Forelimb muscle (tissue), 1 donor: ENCODE data around the gene TPH2. TPM values are rescaled to one million over a fixed set of nuclear protein-coding genes. Genes with fewer than 3 reads are reported as not detected.

ENCODE experiments used
- polyA plus RNA-seq: library from polyadenylated mRNA; unstranded; fragments of 120-200 nt; gene quantifications from one replicate; pipeline ENCODE4 v1.2.1, GENCODE V29; 2013; ENCODE audit not compliant: insufficient read length

Gene TPH2
- polyA plus RNA-seq, 1 donor = not detected

Other genes starting within 250 kb of the TPH2 start
- 44.2 TPM for gene RAB21, start 184.0 kb upstream of the TPH2 start, polyA plus RNA-seq
- gene TBC1D15, start 99.1 kb upstream of the TPH2 start, polyA plus RNA-seq = 24.7 TPM